Ishikawa (cell line): ENCODE measurements around the gene ACSL6.

Source experiments
- CEBPB ChIP-seq: IDR thresholded peaks from 2 replicates; pipeline ENCODE4 v1.6.1; 2012
- CREB1 ChIP-seq: IDR thresholded peaks from 2 replicates; pipeline ENCODE4 v1.6.1; 2012; ENCODE audit warnings: low read depth
- EGR1 ChIP-seq: IDR thresholded peaks from 2 replicates; pipeline ENCODE4 v1.6.1; 2012
- EP300 ChIP-seq: IDR thresholded peaks from 2 replicates; pipeline ENCODE4 v1.6.1; 2012; ENCODE audit warnings: borderline replicate concordance
- FOXM1 ChIP-seq: IDR thresholded peaks from 2 replicates; pipeline ENCODE4 v1.6.1; 2012; ENCODE audit warnings: low read depth, borderline replicate concordance
- MAX ChIP-seq: IDR thresholded peaks from 2 replicates; pipeline ENCODE4 v1.6.1; 2012
- NFIC ChIP-seq: IDR thresholded peaks from 2 replicates; pipeline ENCODE4 v1.6.1; 2012
- RAD21 ChIP-seq: IDR thresholded peaks from 2 replicates; pipeline ENCODE4 v1.6.1; 2012; ENCODE audit warnings: low read depth
- REST ChIP-seq: IDR thresholded peaks from 2 replicates; pipeline ENCODE4 v1.6.1; 2012; ENCODE audit warnings: low read depth, mild to moderate bottlenecking
- TAF1 ChIP-seq: IDR thresholded peaks from 2 replicates; pipeline ENCODE4 v1.6.1; 2012; ENCODE audit warnings: low read depth, mild to moderate bottlenecking
- TCF12 ChIP-seq: IDR thresholded peaks from 2 replicates; pipeline ENCODE4 v1.6.1; 2012; ENCODE audit warnings: low read depth
- TEAD4 ChIP-seq: IDR thresholded peaks from 2 replicates; pipeline ENCODE4 v1.6.1; 2012
- USF1 ChIP-seq: IDR thresholded peaks from 2 replicates; pipeline ENCODE4 v1.6.1; 2012
- YY1 ChIP-seq: IDR thresholded peaks from 2 replicates; pipeline ENCODE4 v1.6.1; 2012; ENCODE audit warnings: low read depth
- ZBTB7A ChIP-seq: IDR thresholded peaks from 2 replicates; pipeline ENCODE4 v1.6.1; 2012; ENCODE audit warnings: low read depth

ACSL6 gene

GRCh38 chr5:132011622-132012343, at the start of gene ACSL6:
ACSL6 (minus strand) TSS chr5:132011658; CDS start chr5:132011553, 105 bp downstream.
- TF ChIP-seq NFIC (no peak), YY1 (no peak), ZBTB7A (no peak), CEBPB (no peak), TEAD4 (no peak), REST (peak; percentile 25), USF1 (no peak)

- TF ChIP-seq TEAD4 (no peak), CREB1 (no peak), YY1 (no peak), FOXM1 (no peak), EP300 (no peak), RAD21 (no peak), EGR1 (no peak), REST (no peak), ZBTB7A (no peak), MAX (no peak), NFIC (no peak), USF1 (no peak), TCF12 (no peak), CEBPB (no peak)
These were observed 49.2 kb upstream of the ACSL6 start, which contains the start of gene IL3 for GRCh38 chr5:132060501-132061161. IL3 (plus strand) TSS chr5:132060655; CDS start chr5:132060707, 52 bp downstream.

GRCh38 chr5:132059696-132060500, 48.4 kb upstream of the ACSL6 start:
- TF ChIP-seq CEBPB: no peak
- TF ChIP-seq EP300: no peak
- no peak for TF ChIP-seq USF1
- no peak for TF ChIP-seq TEAD4
- TF ChIP-seq EGR1: no peak
- no peak for TF ChIP-seq MAX
- TF ChIP-seq NFIC: no peak

GRCh38 chr5:132059043-132059695, 47.7 kb upstream of the ACSL6 start:
- TF ChIP-seq YY1 (no peak), NFIC (no peak), USF1 (no peak), TAF1 (no peak), TEAD4 (no peak), RAD21 (no peak), MAX (no peak), ZBTB7A (no peak), CEBPB (no peak), TCF12 (no peak), CREB1 (no peak), REST (no peak), FOXM1 (no peak)
